ENCODE results near the gene N4BP2L1.

Gene N4BP2L1

GRCh38 chr13:32445461-32445860, 17.5 kb upstream of the N4BP2L1 start:
- WGBS (ENCODE audit: extremely low coverage, insufficient coverage, insufficient read length) = no CpG with 5 or more reads among the region's 2 CpGs
- Histone ChIP-seq H4K91ac (ENCODE audit: low read depth, low read length) (no peak overlapping the region), H3K27me3 (ENCODE audit: insufficient read depth, low read length) (no peaks in the 10 kb centered on the region), H3K23ac (ENCODE audit: low read length) (no peak overlapping the region), H3K27ac (ENCODE audit: low read depth, low read length) (no peak overlapping the region), H3K79me1 (ENCODE audit: low read length) (no peaks in the 10 kb centered on the region), H2AK5ac (ENCODE audit: low read length) (no peak overlapping the region), H3K79me2 (ENCODE audit: control insufficient read depth, insufficient read depth, low read length, poor library complexity) (no peaks in the 10 kb centered on the region), H2BK12ac (ENCODE audit: low read length) (no peak overlapping the region), H4K8ac (ENCODE audit: low read depth, low read length) (no peak overlapping the region), H4K12ac (ENCODE audit: low read depth, low read length) (no peak overlapping the region), H2BK120ac (ENCODE audit: insufficient read depth, low read length, poor library complexity) (no peak overlapping the region), H3K14ac (ENCODE audit: low read length) (no peak overlapping the region), H3K4me2 (ENCODE audit: low read length) (no peak overlapping the region), H2AFZ (ENCODE audit: insufficient read depth, low read length, poor library complexity) (no peak overlapping the region), H3K36me3 (ENCODE audit: control insufficient read depth in 1 of 2, insufficient read depth in 2 of 2, low read length in 2 of 2) (peaks cover 0 to 2% of the 10 kb centered on the region in 2 experiments), H3K4me1 (ENCODE audit: control insufficient read depth in 1 of 2, insufficient read depth in 2 of 2, low read length in 2 of 2) (no peaks in the 10 kb centered on the region), H3K4ac (ENCODE audit: low read depth, low read length) (no peak overlapping the region), H3K4me3 (ENCODE audit: low read depth, low read length) (no peak overlapping the region), H3K18ac (ENCODE audit: low read length) (no peak overlapping the region), H2BK5ac (ENCODE audit: low read depth, low read length, poor library complexity) (no peak overlapping the region), H3K9ac (ENCODE audit: low read length) (no peak overlapping the region), H3K9me3 (ENCODE audit: insufficient read depth, low read depth, low read length) (no peaks in the 10 kb centered on the region)
- DNase-seq = no peak

- H3K4me1 ChIP-seq (ENCODE audit: control insufficient read depth in 1 of 2, insufficient read depth in 2 of 2, low read length in 2 of 2) = no peaks in the 10 kb centered on the region
- H3K27ac ChIP-seq (ENCODE audit: low read depth, low read length) = no peak overlapping the region
- no CpG with 5 or more reads among the region's 2 CpGs for WGBS (ENCODE audit: extremely low coverage, insufficient coverage, insufficient read length)
- H3K4me2 ChIP-seq (ENCODE audit: low read length) = no peak overlapping the region
- DNase-seq = peak in 1 of 2 donors; percentile 43
- H2BK5ac ChIP-seq (ENCODE audit: low read depth, low read length, poor library complexity) = no peak overlapping the region
- H4K8ac ChIP-seq (ENCODE audit: low read depth, low read length) = no peak overlapping the region
- no peak overlapping the region for H3K14ac ChIP-seq (ENCODE audit: low read length)
- no peak overlapping the region for H3K9ac ChIP-seq (ENCODE audit: low read length)
- no peak overlapping the region for H4K91ac ChIP-seq (ENCODE audit: low read depth, low read length)
- H2AFZ ChIP-seq (ENCODE audit: insufficient read depth, low read length, poor library complexity) = no peak overlapping the region
- H2BK120ac ChIP-seq (ENCODE audit: insufficient read depth, low read length, poor library complexity) = no peak overlapping the region
- H4K12ac ChIP-seq (ENCODE audit: low read depth, low read length) = no peak overlapping the region
- no peak overlapping the region for H2BK12ac ChIP-seq (ENCODE audit: low read length)
- no peak overlapping the region for H2AK5ac ChIP-seq (ENCODE audit: low read length)
- H3K23ac ChIP-seq (ENCODE audit: low read length) = no peak overlapping the region
- no peaks in the 10 kb centered on the region for H3K9me3 ChIP-seq (ENCODE audit: insufficient read depth, low read depth, low read length)
- H3K4me3 ChIP-seq (ENCODE audit: low read depth, low read length) = no peak overlapping the region
- H3K36me3 ChIP-seq (ENCODE audit: control insufficient read depth in 1 of 2, insufficient read depth in 2 of 2, low read length in 2 of 2) = peaks cover 0 to 2% of the 10 kb centered on the region in 2 experiments
- no peak overlapping the region for H3K18ac ChIP-seq (ENCODE audit: low read length)
- no peaks in the 10 kb centered on the region for H3K79me1 ChIP-seq (ENCODE audit: low read length)
- H3K27me3 ChIP-seq (ENCODE audit: insufficient read depth, low read length) = no peaks in the 10 kb centered on the region
- no peak overlapping the region for H3K4ac ChIP-seq (ENCODE audit: low read depth, low read length)
- H3K79me2 ChIP-seq (ENCODE audit: control insufficient read depth, insufficient read depth, low read length, poor library complexity) = no peaks in the 10 kb centered on the region
These were observed 15.2 kb upstream of the N4BP2L1 start for GRCh38 chr13:32443111-32443510.

GRCh38 chr13:32438871-32439270, 10.9 kb upstream of the N4BP2L1 start:
- no peaks in the 10 kb centered on the region for H3K9me3 ChIP-seq (ENCODE audit: insufficient read depth, low read depth, low read length)
- no peaks in the 10 kb centered on the region for H3K79me2 ChIP-seq (ENCODE audit: control insufficient read depth, insufficient read depth, low read length, poor library complexity)
- H2AK5ac ChIP-seq (ENCODE audit: low read length) = no peak overlapping the region
- no peaks in the 10 kb centered on the region for H3K4me1 ChIP-seq (ENCODE audit: control insufficient read depth in 1 of 2, insufficient read depth in 2 of 2, low read length in 2 of 2)
- no peak overlapping the region for H3K27ac ChIP-seq (ENCODE audit: low read depth, low read length)
- no peak overlapping the region for H2BK120ac ChIP-seq (ENCODE audit: insufficient read depth, low read length, poor library complexity)
- H2BK5ac ChIP-seq (ENCODE audit: low read depth, low read length, poor library complexity) = no peak overlapping the region
- no peak overlapping the region for H3K4me2 ChIP-seq (ENCODE audit: low read length)
- no peak overlapping the region for H4K12ac ChIP-seq (ENCODE audit: low read depth, low read length)
- no CpG with 5 or more reads among the region's 4 CpGs for WGBS (ENCODE audit: extremely low coverage, insufficient coverage, insufficient read length)
- H3K27me3 ChIP-seq (ENCODE audit: insufficient read depth, low read length) = no peaks in the 10 kb centered on the region
- H3K18ac ChIP-seq (ENCODE audit: low read length) = no peak overlapping the region
- no peak overlapping the region for H4K8ac ChIP-seq (ENCODE audit: low read depth, low read length)
- H3K4ac ChIP-seq (ENCODE audit: low read depth, low read length) = no peak overlapping the region
- no peak overlapping the region for H3K23ac ChIP-seq (ENCODE audit: low read length)
- H3K79me1 ChIP-seq (ENCODE audit: low read length) = no peaks in the 10 kb centered on the region
- H4K91ac ChIP-seq (ENCODE audit: low read depth, low read length) = no peak overlapping the region
- no peak overlapping the region for H2BK12ac ChIP-seq (ENCODE audit: low read length)
- no peak overlapping the region for H3K4me3 ChIP-seq (ENCODE audit: low read depth, low read length)
- H3K9ac ChIP-seq (ENCODE audit: low read length) = no peak overlapping the region
- no peak overlapping the region for H2AFZ ChIP-seq (ENCODE audit: insufficient read depth, low read length, poor library complexity)
- H3K14ac ChIP-seq (ENCODE audit: low read length) = no peak overlapping the region
- peaks cover 2% of the 10 kb centered on the region in 2 experiments for H3K36me3 ChIP-seq (ENCODE audit: control insufficient read depth in 1 of 2, insufficient read depth in 2 of 2, low read length in 2 of 2)
- DNase-seq = peak in 1 of 2 donors; percentile 31

- no peaks in the 10 kb centered on the region for H3K4me1 ChIP-seq (ENCODE audit: control insufficient read depth in 1 of 2, insufficient read depth in 2 of 2, low read length in 2 of 2)
- no peak overlapping the region for H3K18ac ChIP-seq (ENCODE audit: low read length)
- no peak overlapping the region for H3K4me2 ChIP-seq (ENCODE audit: low read length)
- H2BK120ac ChIP-seq (ENCODE audit: insufficient read depth, low read length, poor library complexity) = no peak overlapping the region
- H2AK5ac ChIP-seq (ENCODE audit: low read length) = no peak overlapping the region
- H4K12ac ChIP-seq (ENCODE audit: low read depth, low read length) = no peak overlapping the region
- no peak overlapping the region for H3K9ac ChIP-seq (ENCODE audit: low read length)
- H4K8ac ChIP-seq (ENCODE audit: low read depth, low read length) = no peak overlapping the region
- H2AFZ ChIP-seq (ENCODE audit: insufficient read depth, low read length, poor library complexity) = no peak overlapping the region
- no peak overlapping the region for H2BK12ac ChIP-seq (ENCODE audit: low read length)
- no peaks in the 10 kb centered on the region for H3K79me2 ChIP-seq (ENCODE audit: control insufficient read depth, insufficient read depth, low read length, poor library complexity)
- no peak overlapping the region for H3K4me3 ChIP-seq (ENCODE audit: low read depth, low read length)
- no peak for DNase-seq
- no peak overlapping the region for H3K14ac ChIP-seq (ENCODE audit: low read length)
- H3K79me1 ChIP-seq (ENCODE audit: low read length) = no peaks in the 10 kb centered on the region
- H4K91ac ChIP-seq (ENCODE audit: low read depth, low read length) = no peak overlapping the region
- H2BK5ac ChIP-seq (ENCODE audit: low read depth, low read length, poor library complexity) = no peak overlapping the region
- no peak overlapping the region for H3K27ac ChIP-seq (ENCODE audit: low read depth, low read length)
- no peaks in the 10 kb centered on the region for H3K27me3 ChIP-seq (ENCODE audit: insufficient read depth, low read length)
- no peaks in the 10 kb centered on the region for H3K9me3 ChIP-seq (ENCODE audit: insufficient read depth, low read depth, low read length)
- H3K4ac ChIP-seq (ENCODE audit: low read depth, low read length) = no peak overlapping the region
- no CpG with 5 or more reads among the region's 3 CpGs for WGBS (ENCODE audit: extremely low coverage, insufficient coverage, insufficient read length)
- H3K36me3 ChIP-seq (ENCODE audit: control insufficient read depth in 1 of 2, insufficient read depth in 2 of 2, low read length in 2 of 2) = peaks cover 2% of the 10 kb centered on the region in 2 experiments
- H3K23ac ChIP-seq (ENCODE audit: low read length) = no peak overlapping the region
These were observed 4.9 kb upstream of the N4BP2L1 start for GRCh38 chr13:32432856-32433255.
